ENCODE results near the gene LRRTM4.

LRRTM4 gene

DNA sequence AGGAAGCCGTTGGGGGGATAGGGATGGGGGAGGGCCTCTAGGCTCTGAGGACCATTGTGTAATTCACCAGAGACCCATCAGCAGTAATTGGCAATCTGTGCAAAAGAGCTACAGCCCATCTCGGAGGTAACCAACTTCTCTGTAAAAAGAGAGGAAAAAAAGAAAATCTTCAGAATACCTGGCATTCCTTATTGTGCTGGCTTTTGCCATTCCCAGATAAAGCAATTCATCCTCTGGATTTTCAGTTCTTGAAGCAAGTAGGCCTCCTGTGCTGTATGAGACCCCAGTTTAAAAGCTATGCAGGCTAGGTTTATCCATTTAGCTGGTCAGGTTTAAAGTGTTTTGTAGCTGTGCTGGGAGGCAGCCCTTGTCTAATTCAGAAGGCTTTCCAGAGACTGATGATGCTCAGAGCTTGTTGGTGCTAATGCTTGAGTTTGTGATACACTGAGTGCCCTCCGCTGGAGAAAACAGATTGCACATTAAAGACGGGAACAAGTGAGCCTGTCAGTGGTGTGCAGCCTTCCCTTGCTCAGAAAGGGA, at the start of gene LRRTM4:
TSS of gene LRRTM4 (minus strand) at position 446 of the 540 bp plus-strand sequence.
- no peak for DNase-seq (ENCODE audit: low read depth in 2 of 2)

DNA sequence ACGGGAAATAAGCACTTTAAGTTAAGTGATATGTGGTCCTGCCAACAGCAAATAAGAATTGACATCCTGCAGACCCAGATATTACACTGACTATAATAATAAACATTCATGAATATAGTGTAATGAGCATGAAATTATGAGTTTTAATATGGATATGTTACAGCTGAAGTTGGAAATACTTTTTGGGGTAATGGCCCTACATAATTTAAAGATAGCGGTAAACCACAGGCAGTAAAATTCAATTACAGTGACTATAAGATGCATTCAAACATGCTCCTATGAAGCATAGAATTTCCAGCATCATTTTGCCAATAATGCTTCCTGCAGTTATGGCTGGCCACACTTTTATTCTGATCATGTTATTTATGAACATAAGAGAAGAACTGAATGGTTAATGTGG, 49.4 kb upstream of the LRRTM4 start:
- DNase-seq (ENCODE audit: low read depth in 2 of 2), result no peak

DNA sequence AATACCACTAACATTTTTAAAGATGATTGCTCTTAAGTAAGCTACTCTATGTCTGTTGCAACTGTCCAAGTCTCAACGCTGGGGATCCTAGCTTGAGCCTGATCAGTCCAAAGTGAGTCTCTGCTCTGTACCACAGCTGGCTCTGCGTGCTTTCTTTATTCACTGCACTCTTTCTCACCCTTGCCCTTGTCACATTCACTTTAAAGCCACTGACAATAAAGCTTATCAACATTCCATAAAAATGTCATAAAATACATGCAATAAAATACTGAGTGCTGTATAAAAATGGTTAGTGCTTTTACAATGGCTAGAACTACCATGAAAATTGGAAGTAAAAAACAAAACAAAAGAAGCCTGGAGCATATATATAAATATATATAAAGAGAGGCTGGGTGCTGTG, 45.5 kb upstream of the LRRTM4 start:
- no peak for DNase-seq (ENCODE audit: low read depth in 2 of 2)

DNA sequence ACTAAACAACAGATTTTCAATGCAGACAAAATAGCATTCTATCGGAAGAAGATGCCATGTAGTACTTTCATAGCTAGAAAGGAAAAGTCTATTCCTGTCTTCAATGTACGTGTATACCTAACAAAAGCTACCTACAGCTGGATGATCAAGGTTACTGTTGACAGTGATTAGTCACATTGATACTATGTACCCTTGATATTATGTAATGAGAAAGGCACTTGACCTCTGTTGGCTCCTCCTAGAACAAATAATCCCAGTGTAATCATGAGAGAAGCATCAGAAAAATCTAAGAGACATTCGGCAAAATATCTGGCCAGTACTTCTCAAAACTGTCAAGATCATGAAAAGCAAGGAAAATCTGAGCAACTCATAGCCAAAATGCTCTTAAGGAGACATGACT, 44.4 kb upstream of the LRRTM4 start:
- no peak for DNase-seq (ENCODE audit: low read depth in 2 of 2)

DNA sequence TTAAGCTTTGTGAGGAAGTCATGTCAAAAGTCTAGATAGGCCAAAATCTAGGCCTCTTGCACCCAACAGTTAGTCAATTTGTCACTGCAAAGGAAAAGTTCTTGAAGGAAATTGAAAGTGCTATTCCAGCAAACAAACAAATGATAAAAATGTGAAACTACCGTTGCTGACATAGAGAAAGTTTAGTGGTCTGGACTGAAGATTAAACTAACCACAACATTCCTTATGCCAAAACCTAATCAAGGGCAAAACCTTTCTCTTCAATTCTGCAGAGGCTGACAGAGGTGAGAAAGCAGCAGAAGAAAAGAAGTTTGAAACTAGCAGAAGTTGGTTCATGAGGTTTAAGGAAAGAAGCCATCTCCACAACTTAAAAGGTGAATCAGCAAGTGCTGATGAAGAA, 44.0 kb upstream of the LRRTM4 start:
- no peak for DNase-seq (ENCODE audit: low read depth in 2 of 2)

DNA sequence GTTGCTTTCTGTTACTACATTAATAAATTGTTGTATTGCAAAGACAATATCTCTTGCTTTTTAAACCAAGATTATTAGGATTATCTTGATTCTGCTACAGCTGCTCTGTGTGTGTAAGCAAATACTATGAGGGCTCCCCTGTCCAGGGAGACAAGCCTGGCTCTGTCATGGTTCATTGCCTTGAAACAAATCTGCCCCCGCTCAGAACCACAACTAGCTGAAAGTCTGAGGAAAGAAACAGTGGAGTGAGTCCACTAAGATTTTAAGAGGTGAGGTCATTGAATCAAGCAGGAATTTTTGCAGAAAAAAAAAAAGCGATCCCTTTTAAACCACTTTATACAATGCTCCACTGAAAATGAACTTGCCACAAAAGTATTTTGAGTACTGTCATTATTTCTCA, 30.8 kb upstream of the LRRTM4 start:
- no peak for DNase-seq (ENCODE audit: low read depth in 2 of 2)

DNA sequence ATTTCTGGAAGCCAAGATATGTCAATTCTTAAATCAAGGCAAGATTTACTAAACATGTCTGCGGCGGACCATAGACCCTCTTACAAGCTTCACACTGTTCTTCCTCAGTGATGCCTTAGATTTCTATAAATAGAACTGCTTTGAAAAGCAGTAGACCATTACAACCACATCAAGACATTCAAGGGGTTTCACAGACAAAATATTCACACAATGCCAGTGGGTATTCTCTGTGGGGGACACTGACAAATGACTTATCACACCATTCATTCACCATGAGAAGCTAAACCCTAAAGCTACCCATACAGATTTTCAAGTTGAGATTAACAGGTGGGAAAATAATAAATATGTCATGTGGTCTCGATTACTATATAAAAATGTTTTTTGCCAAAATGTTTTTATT, 15.9 kb upstream of the LRRTM4 start:
- no peak for DNase-seq (ENCODE audit: low read depth in 2 of 2)

DNA sequence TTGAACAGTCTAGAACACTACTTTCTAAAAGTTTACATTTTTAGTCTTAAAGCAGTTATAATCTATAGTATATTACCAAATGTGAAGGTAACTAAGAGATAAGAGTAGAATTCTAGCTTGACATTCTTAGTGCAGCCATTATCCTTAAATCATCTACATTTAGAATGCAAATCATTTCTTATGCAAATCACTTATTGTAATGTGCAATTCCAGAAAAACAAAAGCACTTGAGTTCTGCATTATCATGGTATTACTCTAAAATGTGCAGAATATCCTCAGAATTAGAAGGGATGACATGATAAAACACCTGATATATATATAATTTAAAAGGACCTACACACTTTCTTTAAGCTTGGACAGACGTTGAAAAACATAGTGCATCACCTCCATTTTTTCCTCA, 712 bp upstream of the LRRTM4 start:
- DNase-seq (ENCODE audit: low read depth in 2 of 2), result no peak

DNA sequence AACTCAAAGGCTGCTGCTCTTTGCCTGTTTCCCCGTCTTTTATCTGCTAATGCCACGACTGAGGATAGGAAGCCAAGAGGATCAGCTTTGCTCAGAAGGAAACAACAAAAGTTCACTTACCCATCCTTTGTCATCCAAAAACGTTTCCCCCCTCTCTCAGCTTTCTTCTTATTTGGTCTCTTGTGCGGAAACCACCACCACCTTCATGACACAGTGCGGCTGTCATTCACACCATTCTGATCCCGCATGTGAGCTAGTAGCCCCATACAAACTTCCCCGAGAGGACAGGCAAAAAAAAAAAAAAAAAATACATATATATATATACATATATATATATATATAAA, 656 bp downstream of the LRRTM4 start:
- no peak for DNase-seq (ENCODE audit: low read depth in 2 of 2)

DNA sequence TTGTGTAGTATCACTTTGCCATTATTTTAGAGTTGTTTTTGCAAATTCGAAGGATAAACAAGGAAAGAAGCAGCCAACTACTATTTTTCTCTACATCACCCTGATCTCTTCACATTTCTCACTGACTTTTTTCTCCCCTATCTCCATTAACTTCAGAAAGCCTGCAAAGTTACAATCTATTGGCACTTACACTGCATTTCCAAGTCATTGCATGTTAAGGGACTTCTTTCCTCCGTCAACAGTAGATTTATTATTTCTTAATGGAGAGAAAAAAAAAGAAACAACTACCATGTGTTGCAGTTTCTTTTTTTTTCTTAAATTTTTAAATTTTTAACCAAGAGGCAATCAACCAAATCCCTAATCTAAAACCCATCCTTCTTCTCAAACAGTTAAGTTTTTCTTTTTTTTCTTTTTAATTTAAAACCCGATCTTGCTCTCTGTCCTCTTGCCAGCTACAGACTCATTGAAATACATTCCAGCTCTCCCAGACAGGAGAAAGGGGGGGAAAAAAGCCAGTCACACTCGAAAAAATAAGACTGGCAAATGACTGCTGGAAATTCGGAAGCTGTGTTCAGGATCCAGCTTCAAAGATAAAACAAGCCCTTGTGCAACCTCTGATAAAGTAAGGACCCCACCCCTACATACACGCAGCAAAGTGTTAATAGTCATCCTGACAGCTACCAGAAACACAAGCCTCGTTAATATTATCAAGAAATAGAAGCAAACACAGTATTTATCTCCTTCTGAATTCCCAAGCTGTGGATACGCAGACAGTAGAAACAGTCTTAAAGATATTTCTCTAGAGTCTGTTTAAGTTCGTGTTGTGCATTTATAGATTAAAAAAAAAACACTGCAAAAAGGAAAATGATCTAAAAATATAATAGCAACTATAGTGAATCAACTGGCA, 1.3 kb downstream of the LRRTM4 start:
- no peak for DNase-seq (ENCODE audit: low read depth in 2 of 2)

DNA sequence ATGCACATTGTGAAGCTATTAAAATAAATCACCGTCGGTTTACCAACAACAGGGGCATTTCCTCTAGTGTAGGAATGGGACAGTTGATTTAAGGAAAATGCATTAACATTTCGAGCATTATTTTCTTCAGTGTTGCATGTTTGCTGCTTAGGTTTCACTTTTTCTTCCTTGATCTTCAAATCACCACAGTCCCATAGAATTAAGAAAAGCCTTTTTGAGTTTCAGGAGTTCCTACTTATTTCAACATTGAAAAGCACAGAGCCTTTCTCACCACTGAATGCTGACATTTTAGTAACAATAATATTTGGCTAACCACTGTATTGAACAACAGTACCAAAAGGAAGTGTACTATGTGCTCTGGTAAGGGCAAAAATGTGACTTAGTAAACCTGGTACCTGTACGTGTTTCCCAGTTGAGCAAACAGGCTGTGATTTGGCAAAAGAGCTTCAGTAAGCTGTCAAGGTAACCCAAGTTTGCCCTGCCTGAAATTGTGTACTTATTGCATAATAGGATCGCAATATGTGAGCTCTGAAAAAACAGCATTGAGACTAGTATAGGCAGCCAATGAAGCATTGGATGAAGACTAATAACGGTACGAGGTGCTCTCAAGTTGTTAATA, 2.2 kb downstream of the LRRTM4 start:
- DNase-seq (ENCODE audit: low read depth in 2 of 2), result no peak

DNA sequence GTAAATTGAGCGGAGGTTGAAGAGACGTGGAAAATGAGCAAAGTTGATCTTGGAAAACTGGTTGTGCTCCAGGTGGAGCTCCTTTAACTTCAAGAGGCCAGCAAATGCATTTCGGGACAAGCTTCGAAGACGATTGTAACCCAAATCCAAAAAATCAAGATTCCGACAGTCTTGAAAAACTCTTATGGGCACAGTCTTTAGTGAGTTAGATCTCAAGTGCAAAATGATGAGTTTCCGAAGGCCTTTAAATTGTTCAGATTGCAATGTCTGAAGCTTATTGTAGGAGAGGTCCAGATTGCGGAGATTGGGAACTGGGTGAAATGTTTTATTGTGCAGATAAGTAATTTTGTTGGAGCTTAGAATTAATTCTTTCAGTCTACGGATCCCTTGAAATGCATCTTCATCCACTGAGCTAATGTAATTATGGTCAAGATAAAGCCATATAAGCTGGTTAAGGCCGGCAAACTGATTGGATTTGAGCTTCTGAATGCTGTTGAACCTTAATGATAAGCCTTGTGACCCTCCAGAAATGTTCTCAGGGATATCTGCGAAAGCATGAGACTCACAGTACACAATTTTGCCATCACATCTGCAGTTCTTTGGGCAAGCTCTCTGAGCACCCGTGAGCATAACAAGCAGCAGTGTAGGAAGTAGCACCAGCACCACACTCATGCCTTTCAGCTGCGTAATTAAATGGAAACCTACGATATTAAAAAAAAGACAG, 2.9 kb downstream of the LRRTM4 start:
- DNase-seq (ENCODE audit: low read depth in 2 of 2), result no peak

DNA sequence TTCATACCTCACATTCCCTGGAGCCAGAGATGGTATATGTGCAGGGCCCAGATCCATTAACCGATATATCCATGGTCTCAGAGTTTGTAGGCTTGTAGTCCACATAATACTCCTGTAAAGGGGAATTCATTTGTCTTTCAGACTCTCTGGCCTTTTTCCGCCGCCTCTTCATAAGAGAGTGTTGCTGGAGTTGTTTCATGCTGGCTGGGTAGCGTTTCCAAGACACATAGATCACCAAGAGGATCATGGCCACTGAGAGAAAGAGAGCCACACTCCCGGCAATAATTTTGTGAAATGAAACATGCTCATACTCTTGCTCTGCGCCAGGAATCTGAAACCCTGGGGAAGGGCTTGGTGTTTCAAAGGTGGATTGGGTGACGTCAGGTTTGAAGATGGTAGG, 3.9 kb downstream of the LRRTM4 start:
- DNase-seq (ENCODE audit: low read depth in 2 of 2), result no peak

DNA sequence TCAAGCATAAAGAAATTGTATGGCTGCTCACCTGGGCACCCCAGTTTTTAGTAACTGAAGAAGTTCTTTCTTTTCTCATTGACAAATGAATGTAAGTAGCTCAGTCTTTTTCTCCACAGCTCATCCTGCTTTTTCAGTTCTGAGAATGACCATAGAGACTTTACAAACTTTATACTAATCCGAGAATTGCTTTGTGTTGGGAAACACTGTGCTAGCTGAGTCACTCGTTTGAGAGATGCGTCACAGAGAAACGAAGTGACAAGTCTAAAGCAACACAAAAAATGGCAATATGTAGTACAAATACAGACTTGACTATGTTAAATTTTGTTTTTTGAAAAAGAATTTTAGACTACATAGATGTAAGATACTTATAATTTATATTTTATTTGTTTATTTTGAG, 9.0 kb downstream of the LRRTM4 start:
- DNase-seq (ENCODE audit: low read depth in 2 of 2), result no peak

DNA sequence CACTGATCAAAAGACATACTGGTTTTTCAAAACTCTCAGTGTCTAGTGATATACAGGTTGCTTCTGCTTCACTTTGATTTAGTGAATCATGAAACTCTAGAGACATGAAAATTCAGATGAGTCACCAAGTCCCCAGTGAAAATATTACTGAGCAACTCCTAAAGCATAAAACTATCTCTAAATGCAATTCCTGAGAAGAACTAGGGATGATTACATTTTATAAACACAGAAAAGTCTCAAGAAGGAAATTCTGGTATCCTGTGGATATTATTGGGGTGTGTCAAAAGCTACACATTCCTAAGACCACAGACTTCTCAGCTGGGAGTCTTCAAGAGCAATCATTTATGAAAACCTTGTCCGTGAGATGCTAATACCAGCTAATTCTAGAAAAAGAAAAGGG, 9.7 kb downstream of the LRRTM4 start:
- no peak for DNase-seq (ENCODE audit: low read depth in 2 of 2)

DNA sequence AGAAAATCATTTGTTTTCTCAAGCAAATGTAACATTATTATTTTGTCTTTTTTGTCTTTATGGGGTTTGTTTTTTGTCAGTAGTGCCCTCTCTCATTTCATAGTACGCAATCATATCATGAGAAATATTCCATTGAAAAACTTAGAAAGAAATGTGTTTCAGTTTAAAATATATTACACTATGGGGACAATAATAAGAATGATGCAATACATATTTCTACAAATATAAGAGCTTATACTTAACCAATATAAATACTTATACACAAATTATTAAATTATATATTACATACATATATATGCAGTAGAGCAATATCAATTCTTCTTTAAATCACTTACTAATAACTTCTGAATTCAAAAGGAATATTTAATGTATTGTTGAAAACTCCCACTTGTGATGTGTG, 13.7 kb downstream of the LRRTM4 start:
- no peak for DNase-seq (ENCODE audit: low read depth in 2 of 2)

DNA sequence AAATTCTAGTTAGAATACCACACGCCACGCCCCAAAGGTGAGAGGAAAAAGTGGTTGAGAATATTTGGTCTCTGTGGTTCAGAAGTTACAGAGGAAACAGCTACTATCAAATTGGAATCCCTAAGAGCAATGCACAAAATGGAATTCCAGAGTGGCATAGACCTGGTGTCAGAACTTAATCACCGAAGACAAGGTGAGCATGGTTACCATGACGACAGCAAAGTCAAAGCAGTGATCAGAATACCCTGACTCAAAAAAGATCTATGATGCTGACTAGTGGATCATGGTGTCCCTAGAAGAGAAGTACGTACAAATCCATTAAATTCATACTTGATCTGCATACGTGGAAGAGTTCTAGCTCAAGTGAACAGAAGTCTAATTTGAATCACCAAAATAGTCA, 14.5 kb downstream of the LRRTM4 start:
- DNase-seq (ENCODE audit: low read depth in 2 of 2), result no peak

DNA sequence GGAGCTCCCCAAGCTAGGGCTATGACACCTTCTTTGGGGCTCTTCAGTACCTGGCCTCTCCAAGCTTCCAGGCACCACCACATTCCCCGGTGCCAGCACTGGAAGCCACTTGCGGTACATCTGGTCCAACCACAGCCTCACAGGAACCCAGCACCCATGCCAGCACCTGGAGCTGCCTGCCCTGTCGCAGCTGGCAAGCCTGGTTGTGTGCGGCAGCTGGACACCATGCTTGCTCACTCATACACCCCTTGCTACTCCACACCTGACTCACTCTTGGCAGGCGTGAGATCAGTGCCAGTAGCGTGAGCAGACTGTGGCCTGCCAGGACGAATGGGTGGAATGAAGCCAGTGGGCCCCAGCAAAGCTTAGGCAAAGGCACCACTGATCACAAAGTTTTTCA, 34.0 kb downstream of the LRRTM4 start:
- no peak for DNase-seq (ENCODE audit: low read depth in 2 of 2)

DNA sequence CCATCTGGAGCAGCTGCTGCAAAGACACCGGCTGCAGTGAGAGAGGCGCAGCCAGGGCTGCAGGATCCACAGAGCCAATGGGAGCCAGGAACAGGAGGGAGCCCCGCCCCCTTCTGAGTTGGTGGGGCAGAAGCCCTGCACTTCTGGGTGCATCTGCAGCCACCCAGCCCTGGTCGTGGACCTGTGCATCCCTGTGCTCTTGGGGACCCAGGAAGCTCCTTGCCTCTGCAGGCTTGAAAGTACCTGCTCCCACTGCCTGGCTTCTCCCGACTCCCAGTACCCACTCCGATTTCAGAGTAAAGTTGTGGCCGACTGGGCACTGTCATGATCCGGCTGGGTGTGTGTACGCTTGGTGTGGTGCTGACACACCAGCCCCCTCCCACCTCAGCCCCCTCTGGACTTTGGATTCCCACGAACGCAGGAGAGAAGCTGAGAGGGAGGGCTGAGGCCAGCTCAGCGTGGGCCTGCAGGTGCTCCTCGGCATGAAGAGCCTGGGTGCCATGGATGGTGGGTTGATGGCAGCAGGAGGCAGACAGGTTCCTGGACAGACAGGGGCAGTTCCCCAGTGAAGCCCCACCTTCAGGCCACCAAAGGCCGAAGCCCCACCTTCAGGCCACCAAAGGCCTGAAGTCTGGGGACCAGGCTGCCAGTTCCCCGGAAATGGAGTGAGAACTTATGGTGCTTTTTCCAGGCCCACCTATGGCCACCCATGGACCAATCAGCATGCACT, 34.9 kb downstream of the LRRTM4 start:
- no peak for DNase-seq (ENCODE audit: low read depth in 2 of 2)

DNA sequence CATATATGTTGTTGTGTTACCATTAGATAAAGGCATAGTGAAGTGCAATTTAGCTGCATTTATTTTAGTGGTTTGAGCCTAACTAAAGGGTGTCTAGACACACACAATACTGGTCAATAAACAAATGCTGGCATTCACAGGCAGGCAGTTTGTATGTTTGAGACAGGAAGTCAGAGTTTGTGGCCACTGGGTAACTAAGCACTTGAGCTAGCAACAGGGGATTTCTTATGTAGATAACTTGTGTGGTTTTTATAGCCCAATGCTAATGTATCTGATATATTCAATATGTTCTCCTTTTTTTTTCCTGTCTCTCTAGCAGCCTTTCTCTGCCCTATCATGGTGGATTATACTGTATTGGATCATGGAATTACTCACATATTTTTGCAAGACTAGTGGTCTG, 38.1 kb downstream of the LRRTM4 start:
- DNase-seq (ENCODE audit: low read depth in 2 of 2), result no peak

DNA sequence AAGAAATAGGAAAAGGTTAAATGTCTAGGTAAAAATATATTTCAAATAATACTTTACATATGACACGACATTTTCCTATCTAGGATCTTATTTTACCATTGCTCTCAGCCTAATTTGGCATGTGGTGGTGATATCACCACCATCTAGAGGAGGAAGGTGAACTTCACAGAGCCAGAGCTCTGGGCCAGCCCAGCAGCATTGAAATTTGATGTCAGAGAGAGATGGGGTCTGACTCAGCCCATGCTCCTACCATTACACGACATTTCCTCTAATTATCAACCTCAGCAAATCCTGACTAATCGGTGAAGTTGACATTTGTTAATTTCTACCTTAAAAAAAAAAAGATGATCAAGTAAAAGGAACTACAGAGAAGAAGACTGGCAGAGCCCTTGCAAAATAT, 42.3 kb downstream of the LRRTM4 start:
- DNase-seq (ENCODE audit: low read depth in 2 of 2), result no peak

DNA sequence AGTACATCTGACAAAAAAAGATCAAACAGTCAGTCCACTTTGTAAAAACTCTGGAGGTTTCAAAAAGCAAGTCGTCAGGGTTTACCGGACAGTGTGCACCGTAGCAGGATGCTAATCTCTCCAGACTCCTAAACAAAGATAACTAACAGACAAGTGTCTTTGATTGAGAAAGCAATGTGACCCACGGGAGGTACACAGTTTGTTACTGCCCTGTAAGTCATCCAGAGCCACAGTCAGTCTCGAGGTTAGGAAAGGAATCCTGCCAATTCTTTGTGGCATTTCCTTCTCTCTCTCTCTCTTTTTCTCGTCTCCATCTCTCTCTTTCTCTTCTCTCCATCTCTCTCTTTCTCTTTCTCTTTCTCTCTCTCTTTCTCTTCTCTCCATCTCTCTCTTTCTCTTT, 42.8 kb downstream of the LRRTM4 start:
- DNase-seq (ENCODE audit: low read depth in 2 of 2), result no peak
